Measurements from ENCODE around the gene PLXND1. TPM values are rescaled to one million over a fixed set of nuclear protein-coding genes. Genes with fewer than 3 reads are reported as not detected.
"Not testable (repeated sequence)": the region's sequence is repeated elsewhere in the genome, so short reads cannot be mapped to it uniquely, and the experiment has no call there.

The PLXND1 gene
- total RNA-seq, 2 donors from 2014 or later, result 16.5 to 38.8 TPM

DNA sequence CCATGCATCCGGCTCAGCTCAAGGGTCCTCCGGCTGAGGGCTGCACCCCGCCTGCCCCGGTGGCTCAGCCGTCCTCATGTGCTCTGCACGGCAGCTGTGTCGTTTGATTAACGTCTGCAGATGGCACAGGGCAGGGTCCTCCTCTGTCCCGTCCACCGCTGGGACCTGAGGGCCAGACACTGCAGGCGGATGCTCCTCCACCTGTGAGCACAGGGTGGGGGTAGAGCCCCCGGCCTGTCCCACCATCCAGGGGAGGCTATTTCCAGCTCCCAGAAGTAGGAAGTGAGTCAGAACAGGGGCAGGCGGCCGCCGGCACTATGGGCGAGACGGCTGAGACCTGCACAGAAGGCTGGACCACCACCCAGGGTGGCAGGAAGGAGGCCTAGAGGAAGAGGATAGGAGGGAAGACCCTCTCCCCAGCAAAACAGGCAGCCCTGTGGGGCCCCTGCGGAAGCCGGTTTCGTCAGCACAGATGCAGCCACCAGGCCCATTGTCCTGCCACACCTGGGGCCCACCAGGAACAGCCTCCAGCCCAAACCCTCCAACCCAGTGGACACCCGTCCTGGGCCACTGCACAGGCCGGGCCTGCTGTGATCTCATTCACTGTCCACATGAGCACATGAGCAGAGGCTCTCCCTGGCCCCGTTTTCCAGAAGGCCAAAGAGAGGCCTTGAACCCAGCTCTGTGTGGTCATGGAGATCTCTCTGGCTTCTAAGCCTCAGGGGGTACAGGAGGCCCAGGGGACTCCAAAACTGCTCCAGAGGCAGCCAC is 12.6 kb upstream of the PLXND1 start:
- peak; percentile 7 to 22 for DNase-seq
- ATAC-seq, result no peak
- intact Hi-C loops (cut with DNase I, micrococcal nuclease), result no loop called here

DNA sequence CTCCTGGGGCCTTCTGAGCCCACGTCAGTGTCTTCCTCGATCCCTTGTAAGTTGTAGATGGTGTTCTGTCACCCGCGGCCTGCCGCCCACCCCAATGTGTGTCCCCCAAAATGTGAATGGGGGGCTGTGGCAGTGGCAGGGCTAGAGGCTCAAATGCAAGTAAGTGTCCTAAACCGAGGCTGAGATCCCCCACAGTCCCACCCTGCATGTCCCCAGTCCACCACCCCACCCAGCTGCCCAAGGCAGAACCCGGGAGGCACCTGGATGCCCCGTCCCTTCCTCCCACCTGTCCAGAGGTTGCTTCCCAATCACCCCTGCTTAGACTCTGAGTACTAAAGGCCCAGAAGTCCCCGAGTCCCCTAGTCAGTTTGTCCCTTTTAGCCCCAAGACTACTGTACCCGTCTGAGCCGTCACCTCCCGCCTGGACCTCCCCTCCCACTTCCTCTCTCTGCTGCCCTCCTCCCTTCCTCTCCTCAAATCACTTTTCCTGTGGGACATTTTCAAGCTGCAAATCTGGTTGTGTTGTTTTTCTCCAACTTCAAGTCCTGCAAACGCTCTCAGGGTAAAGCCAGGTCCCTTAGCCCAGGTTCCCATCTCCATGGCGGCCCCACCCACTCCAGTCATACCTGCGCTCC is 11.8 kb upstream of the PLXND1 start:
- intact Hi-C loops (cut with DNase I, micrococcal nuclease), result no loop called here
- no peak for ATAC-seq
- DNase-seq, result peak in 1 of 2 donors; percentile 24

DNA sequence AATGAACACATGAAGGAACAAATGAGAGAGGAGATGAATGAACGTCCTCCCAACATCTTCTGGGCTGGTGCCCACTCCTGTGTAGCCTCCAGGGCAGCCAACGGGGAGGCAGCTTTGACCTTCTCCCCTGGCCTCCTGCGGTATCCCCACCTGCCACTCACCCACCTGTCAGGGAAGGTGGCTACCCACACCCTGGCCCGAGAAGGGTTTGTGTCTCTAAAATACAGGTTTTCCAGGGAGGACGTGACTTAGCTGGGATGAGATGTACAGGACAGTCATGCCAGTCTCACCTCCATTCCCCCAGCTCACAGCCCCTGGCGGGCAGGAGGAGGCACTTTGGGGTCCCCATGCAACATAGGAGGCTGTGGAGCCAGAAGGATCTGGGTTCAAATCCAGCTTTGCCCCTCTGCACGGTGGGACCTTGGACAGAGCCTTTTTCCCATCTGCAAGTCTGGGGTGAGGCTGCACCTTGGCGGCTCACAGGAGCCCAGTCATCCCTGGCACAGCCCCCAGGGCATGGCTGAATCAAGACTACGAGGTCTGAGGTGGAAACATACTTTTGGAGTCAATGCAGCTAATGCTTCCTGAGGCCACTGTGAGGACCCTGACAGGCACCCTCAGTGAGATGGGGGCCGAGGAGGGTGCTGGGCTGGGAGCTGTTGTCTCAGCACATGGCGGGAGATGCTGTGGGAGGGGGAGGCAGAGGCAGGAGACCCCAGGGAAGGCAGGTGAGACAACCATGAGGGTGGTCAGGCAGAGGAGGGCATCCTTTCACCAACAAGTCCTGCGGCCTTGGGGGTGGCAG is 11.1 kb upstream of the PLXND1 start:
- DNase-seq (peak in 1 of 2 donors; percentile 5), ATAC-seq (no peak)
- intact Hi-C loops (cut with DNase I, micrococcal nuclease), result no loop called here

DNA sequence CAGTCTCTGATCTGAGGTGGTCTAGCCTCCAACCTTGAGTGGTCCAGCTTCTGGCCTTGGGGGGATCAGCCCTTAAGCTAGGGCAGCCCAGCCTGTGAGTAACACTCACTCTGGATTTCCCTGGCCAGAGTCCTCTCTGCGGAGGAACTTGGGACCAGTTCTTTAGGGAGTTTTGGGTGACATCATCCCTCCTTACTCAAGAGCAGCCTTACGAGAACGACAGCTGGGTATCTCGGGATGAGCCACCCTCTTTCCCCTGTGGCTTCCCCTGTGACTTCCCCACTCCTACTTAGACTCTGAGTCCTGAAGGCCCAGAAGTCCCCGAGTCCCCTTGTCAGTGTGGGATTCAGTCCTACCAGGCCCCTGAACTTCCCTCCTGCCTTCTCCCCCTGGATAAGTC is 10.2 kb upstream of the PLXND1 start:
- ATAC-seq (no peak), DNase-seq (peak; percentile 7 to 44)
- intact Hi-C loops (cut with DNase I, micrococcal nuclease), result no loop called here

DNA sequence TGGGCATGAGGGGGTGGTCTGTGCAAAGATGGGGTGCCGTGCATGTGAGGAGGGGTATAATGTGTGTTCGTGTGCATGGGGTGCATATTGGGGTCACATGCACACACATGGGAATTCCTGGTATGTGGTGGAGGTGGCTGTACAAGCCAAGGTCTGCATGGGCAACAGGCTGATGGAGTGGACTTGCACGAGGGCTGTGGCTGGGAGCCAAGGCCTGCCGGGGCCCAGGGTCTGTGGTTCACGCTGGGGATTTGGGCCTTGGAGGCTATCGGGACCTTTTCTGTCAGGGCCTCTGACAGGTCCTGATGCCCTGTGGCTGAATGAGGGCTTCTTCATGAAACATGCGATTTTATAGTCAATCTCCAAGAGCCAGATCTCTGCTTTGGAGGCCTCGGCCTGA is 9.8 kb upstream of the PLXND1 start:
- DNase-seq (peak in 1 of 2 donors; percentile 30), ATAC-seq (no peak)
- intact Hi-C loops (cut with DNase I, micrococcal nuclease), result no loop called here

DNA sequence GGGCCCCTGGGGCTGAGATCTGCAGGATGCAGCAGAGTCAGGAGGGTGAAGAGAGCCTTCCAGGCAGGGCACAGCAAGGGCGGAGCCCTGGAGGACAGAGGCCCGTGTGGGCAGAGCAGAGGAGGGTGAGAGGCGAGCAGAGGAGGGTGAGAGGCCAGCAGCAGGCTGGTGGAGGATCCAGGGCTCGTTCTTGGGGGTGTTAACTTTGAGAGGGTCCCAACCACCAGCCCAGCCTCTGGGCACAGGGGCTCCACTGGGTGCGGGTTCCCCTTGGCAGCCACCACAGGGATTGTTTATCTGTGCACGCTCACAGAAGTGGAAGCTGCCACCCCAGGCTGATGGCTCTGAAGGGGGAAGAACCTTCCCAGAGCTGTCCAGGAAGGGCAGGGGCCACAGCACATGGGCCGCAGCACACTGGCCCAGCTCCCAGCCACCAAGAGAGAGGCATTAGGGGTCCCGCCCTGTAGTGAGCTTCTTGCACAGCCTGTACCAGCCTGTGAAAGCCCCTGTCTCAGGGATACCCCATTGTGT is 9.3 kb upstream of the PLXND1 start:
- DNase-seq (peak; percentile 28 to 31), ATAC-seq (peak; percentile 66)
- intact Hi-C loops (cut with DNase I, micrococcal nuclease), result no loop called here

DNA sequence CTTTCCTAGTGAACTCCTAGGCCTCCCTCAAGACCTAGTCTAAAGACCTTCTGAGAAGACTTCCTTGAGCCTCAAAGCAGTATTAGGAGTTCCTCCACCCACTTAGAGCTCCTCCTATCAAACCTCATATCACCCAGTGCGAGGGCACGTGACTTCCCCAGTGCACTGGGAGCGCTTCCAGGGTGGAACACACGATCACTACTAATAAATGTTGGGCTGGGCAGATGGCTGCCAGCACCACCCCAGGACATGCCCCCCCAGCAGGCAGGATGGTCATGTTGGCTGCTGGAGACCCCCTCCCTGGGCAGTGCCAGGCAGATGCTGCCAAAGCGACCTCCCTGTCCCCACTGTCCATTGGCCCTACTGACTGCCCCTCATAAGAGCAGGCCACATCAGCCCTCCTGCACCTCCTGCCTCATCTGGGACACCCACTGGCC is 8.5 kb upstream of the PLXND1 start:
- peak; percentile 65 to 70 for DNase-seq
- intact Hi-C loops (cut with DNase I, micrococcal nuclease), result no loop called here
- peak; percentile 86 for ATAC-seq

DNA sequence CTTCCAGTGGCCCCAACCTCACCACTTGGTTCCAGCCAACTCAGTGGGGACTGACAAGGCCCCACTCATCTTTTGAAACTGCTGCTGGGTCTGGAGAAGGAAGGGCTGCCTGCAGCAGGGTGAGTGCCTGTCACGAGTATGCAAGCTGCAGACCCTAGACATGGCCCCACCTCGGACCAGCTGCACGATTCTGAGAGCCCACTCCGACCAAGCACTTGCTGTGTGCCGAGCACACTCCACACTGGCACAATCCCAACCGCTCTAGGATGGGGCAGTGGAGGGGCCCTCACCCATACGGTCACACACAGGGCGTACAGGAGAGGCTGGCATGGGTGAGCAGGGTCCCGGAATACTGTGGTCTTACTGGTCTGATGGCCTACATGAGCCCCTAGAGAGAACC is 8.0 kb upstream of the PLXND1 start:
- intact Hi-C loops (cut with DNase I, micrococcal nuclease), result no loop called here
- DNase-seq (peak; percentile 4 to 24), ATAC-seq (no peak)

DNA sequence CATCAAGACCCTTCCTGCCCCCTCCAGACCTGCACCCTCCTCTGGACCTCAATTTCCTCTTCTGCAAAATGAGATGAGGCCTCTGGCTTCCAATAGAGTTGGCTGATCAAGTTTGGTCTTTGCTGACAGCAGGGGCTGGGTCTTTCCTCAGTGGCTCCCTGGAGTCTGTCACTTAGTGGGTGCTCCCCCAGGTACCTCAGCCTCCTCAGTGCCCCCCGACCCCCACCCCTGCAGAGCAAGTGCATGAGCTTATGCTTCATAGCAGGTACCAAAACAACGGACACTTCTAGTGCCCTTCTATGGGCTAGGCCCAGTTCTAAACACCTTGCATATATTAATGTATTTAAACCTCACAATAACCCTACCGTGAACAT is 6.9 kb upstream of the PLXND1 start:
- intact Hi-C loops (cut with DNase I, micrococcal nuclease), result no loop called here
- no peak for ATAC-seq
- no peak for DNase-seq

DNA sequence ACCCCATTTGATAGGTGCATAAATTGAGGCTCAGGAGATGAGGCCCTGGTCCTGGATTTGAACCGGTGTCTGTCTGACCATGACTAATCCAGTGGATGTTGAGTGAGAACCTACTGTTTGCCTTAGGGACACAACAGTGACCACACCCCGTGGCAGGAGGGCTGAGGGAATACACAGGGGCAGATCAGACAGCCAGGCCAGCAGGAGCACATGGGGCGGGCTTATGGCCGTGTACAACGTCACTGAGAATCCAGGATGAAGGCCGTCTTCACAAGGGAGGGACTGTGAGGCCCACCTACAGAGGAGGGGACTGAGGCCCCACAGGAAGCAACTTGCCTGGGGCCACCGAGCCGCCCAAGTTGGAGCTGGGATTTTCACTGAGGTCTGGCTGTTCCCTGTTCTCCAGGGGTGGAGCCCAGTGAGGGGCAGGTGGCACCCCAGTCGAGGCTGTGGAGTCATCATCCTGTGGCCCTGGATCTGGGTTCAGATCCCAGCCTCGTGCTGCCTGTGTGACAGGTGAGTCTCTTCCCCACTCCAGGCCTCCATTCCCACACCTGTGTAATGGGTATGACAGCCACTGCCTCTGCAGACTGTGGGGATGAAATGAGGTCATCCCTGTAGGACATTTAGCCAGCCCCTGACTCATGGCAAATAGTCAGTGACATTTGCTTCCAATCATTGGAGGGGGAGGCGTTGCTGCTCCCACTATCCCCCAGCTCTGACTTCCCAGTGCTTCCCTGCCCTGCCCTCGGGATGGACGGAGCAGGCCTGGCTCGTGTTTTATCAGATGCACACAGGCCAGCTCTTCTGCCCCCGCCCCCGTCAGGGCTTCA is 6.3 kb upstream of the PLXND1 start:
- ATAC-seq (no peak), DNase-seq (peak in 1 of 2 donors; percentile 23)
- intact Hi-C loops (cut with DNase I, micrococcal nuclease), result no loop called here

DNA sequence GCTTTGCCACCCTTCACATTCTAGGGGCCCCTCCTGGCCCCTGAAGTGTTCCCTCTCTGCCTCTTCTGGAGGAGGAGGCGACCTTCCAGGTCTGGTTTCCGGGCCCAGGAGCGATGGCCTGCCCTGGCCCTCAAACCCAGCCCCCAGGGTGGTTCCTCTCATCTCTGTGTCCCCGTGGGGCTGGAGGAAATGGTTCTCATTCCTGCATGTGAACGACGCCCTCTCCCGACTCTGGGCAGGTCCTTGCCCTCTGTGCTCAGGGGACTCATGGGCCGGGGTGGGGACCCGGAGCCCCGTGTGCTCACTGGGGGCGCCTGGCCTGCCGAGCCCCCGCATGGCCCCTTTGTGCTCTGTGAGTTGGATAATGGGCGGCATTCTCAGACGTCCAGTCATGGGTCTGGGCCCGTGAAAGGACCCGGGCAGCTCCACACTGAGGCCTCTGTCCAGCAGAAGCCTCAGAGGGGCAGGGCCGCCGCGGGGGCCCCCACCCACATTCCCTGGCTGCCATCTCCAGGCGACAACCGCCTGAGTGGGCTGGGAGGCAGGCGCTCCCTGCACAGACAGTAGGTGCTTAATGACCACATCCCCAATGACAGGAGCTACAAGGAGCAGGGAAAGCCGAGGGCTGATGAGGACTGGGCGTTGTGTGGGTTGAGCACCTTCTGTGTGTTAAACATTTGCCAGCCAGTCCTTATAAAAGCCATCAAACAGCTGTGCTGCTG is 5.5 kb upstream of the PLXND1 start:
- no peak for DNase-seq
- intact Hi-C loops (cut with DNase I, micrococcal nuclease), result no loop called here
- ATAC-seq, result no peak

DNA sequence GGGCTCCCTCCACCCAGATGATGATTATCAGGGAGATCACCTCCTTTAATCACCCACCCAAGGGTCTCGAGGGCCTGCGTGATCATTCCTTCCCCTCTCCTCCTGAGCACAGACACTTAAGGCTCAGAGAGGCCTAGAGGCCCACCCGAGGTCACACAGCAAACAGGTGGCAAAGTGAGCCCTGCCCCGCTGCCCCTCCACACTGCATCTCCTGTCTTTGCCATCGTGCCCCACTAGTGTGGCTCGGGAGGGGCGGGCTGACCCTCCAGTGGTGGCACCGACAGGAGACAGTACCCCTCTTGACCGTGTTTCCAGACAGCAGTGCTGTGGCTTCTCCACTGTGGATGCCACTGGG is 4.9 kb upstream of the PLXND1 start:
- ATAC-seq (no peak), DNase-seq (no peak)
- intact Hi-C loops (cut with DNase I, micrococcal nuclease), result no loop called here

DNA sequence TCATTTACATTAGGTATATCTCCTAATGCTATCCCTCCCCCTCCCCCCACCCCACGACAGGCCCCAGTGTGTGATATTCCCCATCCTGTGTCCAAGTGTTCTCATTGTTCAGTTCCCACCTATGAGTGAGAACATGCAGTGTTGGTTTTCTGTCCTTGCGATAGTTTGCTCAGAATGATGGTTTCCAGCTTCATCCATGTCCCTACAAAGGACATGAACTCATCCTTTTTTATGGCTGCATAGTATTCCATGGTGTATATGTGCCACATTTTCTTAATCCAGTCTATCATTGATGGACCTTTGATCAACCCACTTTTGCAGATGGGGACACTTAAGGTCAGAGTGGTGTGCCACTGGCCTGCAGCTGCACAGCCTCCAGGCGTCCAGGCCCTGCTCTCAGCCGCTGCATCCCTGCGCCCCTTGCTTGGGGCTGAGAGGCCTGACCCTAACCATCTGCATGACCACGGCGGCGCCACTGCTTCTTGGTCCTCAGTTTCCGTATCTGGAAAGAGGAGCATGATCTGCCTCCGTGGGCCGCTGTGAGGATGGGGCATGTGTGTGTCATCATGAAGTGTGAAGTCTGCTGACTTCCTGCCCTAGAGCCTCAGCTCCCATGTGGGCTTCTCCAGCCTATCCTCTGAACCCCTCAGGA is 4.4 kb upstream of the PLXND1 start:
- DNase-seq; intact Hi-C loops (cut with DNase I, micrococcal nuclease); ATAC-seq: not testable (repeated sequence)

DNA sequence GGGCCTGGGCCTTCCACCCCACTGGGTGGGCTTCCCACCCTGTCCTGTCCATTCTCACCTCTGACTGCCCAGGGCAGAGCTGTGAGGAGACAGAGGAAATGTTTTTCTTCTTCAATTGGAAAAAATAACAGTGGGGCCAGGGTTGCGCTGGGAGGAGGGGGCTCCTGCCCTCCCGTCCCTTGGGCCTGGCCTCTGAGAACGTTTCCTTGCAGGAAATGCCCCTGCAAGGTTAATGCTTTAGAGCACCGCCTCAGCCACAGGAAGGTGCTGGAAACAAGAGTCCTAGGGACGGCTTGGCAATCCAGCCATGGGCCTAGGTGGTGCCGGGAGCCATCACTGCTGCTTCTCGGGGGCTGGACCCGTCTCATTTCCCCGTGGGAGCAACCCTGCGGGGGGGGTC is 3.8 kb upstream of the PLXND1 start:
- DNase-seq (no peak), ATAC-seq (no peak)
- intact Hi-C loops (cut with DNase I, micrococcal nuclease), result no loop called here

DNA sequence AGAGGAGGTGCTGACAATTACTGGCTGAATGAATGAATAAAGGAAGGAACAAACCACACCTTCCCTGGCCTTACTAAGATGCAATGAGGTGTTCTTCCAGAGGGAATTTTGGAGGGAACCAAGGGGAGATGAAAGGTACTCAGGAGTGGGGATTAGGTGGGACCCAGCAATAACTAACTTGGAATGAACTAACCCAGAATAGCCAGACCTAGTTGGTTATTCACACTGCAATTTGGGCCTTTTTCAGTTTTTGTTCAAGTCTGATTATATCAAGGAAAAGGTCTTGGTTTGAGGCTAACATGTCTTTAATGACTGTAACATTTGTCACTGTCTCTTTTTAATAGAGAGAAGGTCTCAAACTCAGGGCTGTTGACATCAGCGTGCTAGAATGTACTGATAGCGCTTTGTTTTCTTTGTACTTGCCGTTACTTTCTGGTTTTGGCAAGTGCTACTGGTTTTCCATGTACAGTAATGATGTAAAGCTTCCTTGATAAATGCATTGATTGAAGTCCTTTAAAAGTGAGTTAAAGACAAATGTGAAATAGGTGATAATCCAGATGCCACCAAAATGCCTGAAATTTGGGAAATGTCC is 3.2 kb upstream of the PLXND1 start:
- intact Hi-C loops (cut with DNase I, micrococcal nuclease), result no loop called here
- no peak for ATAC-seq
- DNase-seq, result no peak

DNA sequence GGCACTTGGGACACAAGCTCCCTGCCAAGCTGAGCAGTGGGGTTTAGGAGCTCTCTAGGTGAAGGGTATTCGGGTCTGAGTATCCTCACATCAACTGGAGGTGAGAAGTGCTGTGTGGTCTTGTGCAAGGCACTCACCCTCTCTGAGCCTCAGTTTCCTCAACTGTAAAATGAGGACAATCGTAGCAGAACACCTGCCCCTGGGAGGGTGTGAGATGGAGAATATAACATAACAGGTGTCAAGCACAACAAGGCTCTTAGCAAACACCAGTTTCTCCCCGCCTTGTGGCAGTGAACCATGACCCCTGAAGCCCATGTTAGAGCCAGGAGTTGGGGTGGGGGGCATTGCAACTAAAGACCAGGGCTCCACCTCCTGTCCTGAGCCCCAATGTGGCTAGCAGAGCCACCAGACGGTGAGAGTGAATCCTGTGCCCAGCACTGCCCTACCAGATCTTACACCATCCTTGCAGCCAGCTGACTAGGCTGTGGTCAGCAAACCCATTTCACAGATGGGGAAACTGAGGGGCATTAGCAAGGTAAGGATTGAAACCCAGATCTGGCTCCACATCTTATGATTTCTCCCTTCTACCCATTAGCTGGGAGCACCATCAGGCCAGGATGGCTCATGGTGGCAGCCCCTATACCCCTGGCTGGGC is 2.6 kb upstream of the PLXND1 start:
- intact Hi-C loops (cut with DNase I, micrococcal nuclease), result no loop called here

More for the DNA sequence above, 2.6 kb upstream of the PLXND1 start:
- ATAC-seq (no peak), DNase-seq (no peak)
